A673 (cell line): ENCODE data around the gene EVX2. TPM values are rescaled to one million over a fixed set of nuclear protein-coding genes. Genes with fewer than 3 reads are reported as not detected.

Experiments
- BruUV-seq: library from RNA; stranded (reverse); fragments of 400-500 nt; replicated peaks from 2 replicates; lab custom pipeline; 2021; lab: Mats Ljungman, UMichigan
- CTCF ChIA-PET: fragments of 300-600 bp; sonication (Branson Sonifier 250); formaldehyde crosslinking; loops from one replicate; lab custom pipeline; 2022; ENCODE audit warnings: antibody characterized with exemption; lab: Charles Lee
- POLR2A ChIA-PET: fragments of 300-600 bp; sonication (Branson Sonifier 250); formaldehyde crosslinking; loops from one replicate; lab custom pipeline; 2022; ENCODE audit warnings: antibody characterized with exemption; ENCODE audit not compliant: low non-redundant PET; lab: Charles Lee
- DNase-seq: peaks from one replicate; pipeline ENCODE4 v3.0.0-alpha.2; 2015; ENCODE audit warnings: low spot score
- H3K27ac ChIP-seq: fragments of 200-600 bp; sonication (generic); 2 replicates; pipeline ENCODE4 v1.5.1; 2016; ENCODE audit warnings: mixed run types, low read depth, mild to moderate bottlenecking, mixed read lengths, antibody characterized with exemption, low read length; ENCODE audit not compliant: poor library complexity, severe bottlenecking
- H3K27me3 ChIP-seq: fragments of 200-600 bp; sonication (generic); replicated peaks from 2 replicates; pipeline ENCODE4 v1.6.1; 2017; ENCODE audit warnings: mixed run types, low read depth, mild to moderate bottlenecking, mixed read lengths, antibody characterized with exemption, low read length; ENCODE audit not compliant: insufficient read depth, poor library complexity
- H3K36me3 ChIP-seq: fragments of 200-600 bp; sonication (generic); 2 replicates; pipeline ENCODE4 v1.6.1; 2016; ENCODE audit warnings: mixed run types, mild to moderate bottlenecking, mixed read lengths, antibody characterized with exemption, low read length; ENCODE audit not compliant: insufficient read depth, poor library complexity, severe bottlenecking
- H3K4me1 ChIP-seq: fragments of 200-600 bp; sonication (generic); 2 replicates; pipeline ENCODE4 v1.6.1; 2017; ENCODE audit warnings: mixed run types, mild to moderate bottlenecking, mixed read lengths, antibody characterized with exemption, low read length; ENCODE audit not compliant: insufficient read depth, poor library complexity, severe bottlenecking
- H3K4me3 ChIP-seq: fragments of 200-600 bp; sonication (generic); 2 replicates; pipeline ENCODE4 v1.5.1; 2016; ENCODE audit warnings: low read depth, mixed run types, mild to moderate bottlenecking, mixed read lengths, low read length; ENCODE audit not compliant: poor library complexity, severe bottlenecking
- H3K9me3 ChIP-seq: fragments of 200-600 bp; sonication (generic); 2 replicates; pipeline ENCODE4 v1.6.1; 2016; ENCODE audit warnings: mixed run types, low read depth, mild to moderate bottlenecking, mixed read lengths, antibody characterized with exemption, low read length; ENCODE audit not compliant: poor library complexity, severe bottlenecking
- CTCF ChIP-seq: fragments of 300-800, 200-600 bp; sonication (generic); conservative IDR thresholded peaks from 2 replicates; pipeline ENCODE4 v1.5.1; 2017; ENCODE audit warnings: low read depth, mild to moderate bottlenecking, antibody characterized with exemption, low read length, moderate library complexity, mixed read lengths
- EZH2 ChIP-seq: fragments of 200-600 bp; sonication (generic); IDR thresholded peaks from 2 replicates; pipeline ENCODE4 v1.6.1; 2017; ENCODE audit warnings: borderline replicate concordance, low read depth, mild to moderate bottlenecking, mixed read lengths, antibody characterized with exemption, low read length; ENCODE audit not compliant: poor library complexity, severe bottlenecking
- intact Hi-C: fragments of 100-400 bp; cut with micrococcal nuclease; formaldehyde crosslinking; loops from one replicate; pipeline ENCODE4 v1.10.0; 2022; ENCODE audit not compliant: unreplicated experiment
- total RNA-seq: library from RNA; stranded (reverse); gene quantifications from 2 replicates; pipeline ENCODE4 v1.2.3, GENCODE V29; 2021

EVX2 gene
- total RNA-seq, 1 experiment from 2014 or later: 0.41 TPM

GRCh38 chr2:176079285-176079830, 4.4 kb downstream of the EVX2 start:
- Histone ChIP-seq H3K9me3 (no peaks in the 10 kb centered on the region), H3K27me3 (peaks cover 94% of the 10 kb centered on the region), H3K4me3 (peak overlapping the region; percentile 36), H3K4me1 (peaks cover 28% of the 10 kb centered on the region), H3K36me3 (no peaks in the 10 kb centered on the region), H3K27ac (no peak overlapping the region)
- DNase-seq: no peak
- intact Hi-C loops: no loop called here
- no peak for TF ChIP-seq CTCF
- TF ChIP-seq EZH2: no peak
- POLR2A ChIA-PET: no interaction called here
- no TSS peak for BruUV-seq
- CTCF ChIA-PET: interaction anchor here (1.5 to 2.2 kb wide), 2 partner anchors 389 to 712 kb away, joined by 6 read pairs; no protein-coding TSS in a partner anchor

- TF ChIP-seq EZH2 (no peak), CTCF (no peak)
- intact Hi-C loops: no loop called here
- no peak overlapping the region for H3K27ac ChIP-seq
- ChIA-PET CTCF (interaction anchor here (1.5 to 2.2 kb wide), 2 partner anchors 388 to 712 kb away, joined by 6 read pairs; no protein-coding TSS in a partner anchor), POLR2A (no interaction called here)
- peaks cover 29% of the 10 kb centered on the region for H3K4me1 ChIP-seq
- peaks cover 91% of the 10 kb centered on the region for H3K27me3 ChIP-seq
- DNase-seq: no peak
- no TSS peak for BruUV-seq
- H3K4me3 ChIP-seq: peak overlapping the region; percentile 36
- H3K9me3 ChIP-seq: no peaks in the 10 kb centered on the region
- no peaks in the 10 kb centered on the region for H3K36me3 ChIP-seq
Observed at GRCh38 chr2:176078541-176079284, 5.0 kb downstream of the EVX2 start.

- DNase-seq: no peak
- BruUV-seq: no TSS peak
- H3K36me3 ChIP-seq: no peaks in the 10 kb centered on the region
- peaks cover 29% of the 10 kb centered on the region for H3K4me1 ChIP-seq
- TF ChIP-seq EZH2 (no peak), CTCF (no peak)
- H3K4me3 ChIP-seq: no peak overlapping the region
- intact Hi-C loops: no loop called here
- POLR2A ChIA-PET: no interaction called here
- H3K27me3 ChIP-seq: peaks cover 87% of the 10 kb centered on the region
- CTCF ChIA-PET: no interaction called here
- no peaks in the 10 kb centered on the region for H3K9me3 ChIP-seq
- H3K27ac ChIP-seq: no peak overlapping the region
Observed at GRCh38 chr2:176076796-176077195, 7.0 kb downstream of the EVX2 start.
